GM10266 (cell line): ENCODE data around the gene IL1A.

Experiments
- DNase-seq: peaks from one replicate; pipeline ENCODE4 v3.0.0; 2012; ENCODE audit errors: extremely low spot score
- CTCF ChIP-seq: IDR thresholded peaks from 2 replicates; pipeline ENCODE4 v1.5.1; 2012; ENCODE audit warnings: mild to moderate bottlenecking, low read depth; ENCODE audit not compliant: control insufficient read depth, insufficient read depth; ENCODE audit errors: missing control alignments

The IL1A gene

GRCh38 chr2:112825706-112826105 lies 41.4 kb upstream of the IL1A start:
- TF ChIP-seq CTCF, result no peak

GRCh38 chr2:112824694-112825085 lies 40.4 kb upstream of the IL1A start:
- TF ChIP-seq CTCF, result no peak
- DNase-seq, result no peak

More at GRCh38 chr2:112825706-112826105, 41.4 kb upstream of the IL1A start:
- no peak for DNase-seq

GRCh38 chr2:112821682-112822081 lies 37.4 kb upstream of the IL1A start:
- DNase-seq, result no peak
- TF ChIP-seq CTCF, result no peak

GRCh38 chr2:112821142-112821541 lies 36.8 kb upstream of the IL1A start:
- no peak for TF ChIP-seq CTCF
- peak; percentile 63 for DNase-seq

GRCh38 chr2:112820343-112820742 lies 36.0 kb upstream of the IL1A start:
- DNase-seq, result no peak
- no peak for TF ChIP-seq CTCF

GRCh38 chr2:112819081-112819480 lies 34.8 kb upstream of the IL1A start:
- no peak for DNase-seq
- TF ChIP-seq CTCF, result no peak

GRCh38 chr2:112818094-112818902 lies 34.0 kb upstream of the IL1A start:
- no peak for TF ChIP-seq CTCF

More at GRCh38 chr2:112818094-112818902, 34.0 kb upstream of the IL1A start:
- no peak for DNase-seq
